Endothelial cell of umbilical vein (primary cell): Measurements from ENCODE around the gene ARHGAP32. TPM values are rescaled to one million over a fixed set of nuclear protein-coding genes. Genes with fewer than 3 reads are reported as not detected.

Experiments used
- BruUV-seq: library from RNA; stranded (reverse); fragments of 400-500 nt; replicated peaks from 2 replicates; lab custom pipeline; 2021; lab: Mats Ljungman, UMichigan
- CTCF ChIA-PET: fragments of 300-600, 350-600 bp; sonication (Branson Sonifier 250); formaldehyde crosslinking; loops from one replicate; lab custom pipeline; 2021; ENCODE audit warnings: antibody characterized with exemption, inconsistent platforms; lab: Charles Lee
- POLR2A ChIA-PET: fragments of 300-600, 350-600 bp; sonication (Branson Sonifier 250); formaldehyde crosslinking; loops from one replicate; lab custom pipeline; 2021; ENCODE audit warnings: antibody characterized with exemption, inconsistent platforms; lab: Charles Lee
- DNase-seq: peaks from one replicate; pipeline ENCODE4 v3.0.0-alpha.2; 2011; ENCODE audit warnings: low read depth, low spot score
- FAIRE-seq: peaks from 2 replicates; lab custom pipeline; 2011; peaks lifted over from hg19 to GRCh38; lab: Jason Lieb, UNC
- H2AFZ ChIP-seq: 2 replicates; pipeline ENCODE4 v1.6.0; 2012; ENCODE audit warnings: low read depth, low read length, control low read depth, inconsistent platforms
- H3K27ac ChIP-seq: 2 replicates; pipeline ENCODE4 v1.5.1; 2011; ENCODE audit warnings: low read depth, mild to moderate bottlenecking, control low read depth, low read length, moderate library complexity; ENCODE audit not compliant: insufficient read depth
- H3K27me3 ChIP-seq, 2 experiments: 2 replicates each; pipeline versions ENCODE4 v1.6.0 to v1.6.1; 2011; ENCODE audit warnings: low read length in 2 of 2, mixed read lengths in 1 of 2; ENCODE audit not compliant: control insufficient read depth in 2 of 2, insufficient read depth in 2 of 2
- H3K36me3 ChIP-seq, 2 experiments: 2 replicates in 1 of 2; 3 replicates in 1 of 2; pipeline ENCODE4 v1.5.1; 2011; ENCODE audit warnings: low read length in 2 of 2, mild to moderate bottlenecking in 1 of 2, moderate library complexity in 1 of 2; ENCODE audit not compliant: control insufficient read depth in 2 of 2, insufficient read depth in 2 of 2; ENCODE audit errors: extremely low read depth in 1 of 2
- H3K4me1 ChIP-seq: 3 replicates; pipeline ENCODE4 v1.5.1; 2011; ENCODE audit warnings: mild to moderate bottlenecking, low read length; ENCODE audit not compliant: control insufficient read depth, insufficient read depth; ENCODE audit errors: extremely low read depth
- H3K4me2 ChIP-seq: 2 replicates; pipeline ENCODE4 v1.6.1; 2011; ENCODE audit warnings: low read length, control low read depth, mixed read lengths; ENCODE audit not compliant: insufficient read depth
- H3K4me3 ChIP-seq, 3 experiments: fragments of 200-600 bp in 1 of 3; sonication (generic), shearing (Covaris generic) in 1 of 3; replicated peaks in 1 of 3; 2 replicates each; pipeline ENCODE4 v1.5.1; 2011 to 2016; ENCODE audit warnings: control low read depth in 3 of 3, low read length in 3 of 3, mild to moderate bottlenecking in 2 of 3, inconsistent platforms in 1 of 3, low read depth in 1 of 3, moderate library complexity in 1 of 3; ENCODE audit not compliant: insufficient read depth in 1 of 3
- H3K79me2 ChIP-seq: 2 replicates; pipeline ENCODE4 v1.6.0; 2012; ENCODE audit warnings: low read length, inconsistent platforms; ENCODE audit not compliant: control insufficient read depth, insufficient read depth
- H3K9ac ChIP-seq: replicated peaks from 2 replicates; pipeline ENCODE3; 2011; ENCODE audit warnings: low read length, control low read depth; ENCODE audit not compliant: insufficient read depth; ENCODE audit errors: extremely low read depth
- H3K9me1 ChIP-seq: replicated peaks from 3 replicates; pipeline ENCODE4 v1.6.0; 2011; ENCODE audit warnings: mild to moderate bottlenecking, low read length; ENCODE audit not compliant: control insufficient read depth, insufficient read depth; ENCODE audit errors: extremely low read depth
- H3K9me3 ChIP-seq: replicated peaks from 2 replicates; pipeline ENCODE4 v1.5.1; 2012; ENCODE audit warnings: low read length, inconsistent platforms; ENCODE audit not compliant: control insufficient read depth, insufficient read depth
- H4K20me1 ChIP-seq: replicated peaks from 2 replicates; pipeline ENCODE3; 2011; ENCODE audit warnings: mild to moderate bottlenecking, low read length; ENCODE audit not compliant: control insufficient read depth, insufficient read depth; ENCODE audit errors: extremely low read depth
- EZH2 ChIP-seq: IDR thresholded peaks from 2 replicates; pipeline ENCODE4 v1.6.1; 2012; ENCODE audit warnings: borderline replicate concordance, low read depth, mild to moderate bottlenecking, moderate library complexity, low read length, inconsistent platforms; ENCODE audit not compliant: severe bottlenecking
- FOS ChIP-seq: IDR thresholded peaks from 2 replicates; pipeline ENCODE4 v1.6.1; 2011; ENCODE audit warnings: mild to moderate bottlenecking, low read length, moderate library complexity, borderline replicate concordance; ENCODE audit not compliant: insufficient read depth
- GATA2 ChIP-seq: IDR thresholded peaks from 2 replicates; pipeline ENCODE4 v1.7.0; 2011; ENCODE audit warnings: low read depth, mild to moderate bottlenecking, moderate library complexity, mixed read lengths, low read length; ENCODE audit not compliant: insufficient read length, insufficient read depth
- JUN ChIP-seq: IDR thresholded peaks from 2 replicates; pipeline ENCODE4 v1.6.1; 2011; ENCODE audit warnings: borderline replicate concordance, low read depth; ENCODE audit not compliant: insufficient read length, insufficient read depth
- MYC ChIP-seq: IDR thresholded peaks from one replicate; pipeline ENCODE4 v1.6.1; 2011; ENCODE audit warnings: mild to moderate bottlenecking, low read depth, low read length
- POLR2A ChIP-seq: IDR thresholded peaks from 2 replicates; pipeline ENCODE4 v1.6.1; 2012; ENCODE audit warnings: low read depth, mild to moderate bottlenecking, control low read depth, low read length
- POLR2AphosphoS5 ChIP-seq: IDR thresholded peaks from 2 replicates; pipeline ENCODE4 v1.6.1; 2012; ENCODE audit warnings: low read depth, mild to moderate bottlenecking, control low read depth, low read length, moderate library complexity; ENCODE audit not compliant: insufficient read depth
- dilution Hi-C: fragments of 300-500 bp; cut with MboI; formaldehyde crosslinking; loops from one replicate; pipeline ENCODE4 v1.15.0; 2019; ENCODE audit warnings: low sequenced_read_pairs; ENCODE audit not compliant: extremely low pct_ligation_motif_present
- intact Hi-C: fragments of 100-400 bp; cut with micrococcal nuclease; formaldehyde crosslinking; loops from one replicate; pipeline ENCODE4 v1.10.0; 2022
- polyA plus RNA-seq, 4 experiments: library from polyadenylated mRNA; depleted of rRNA in 3 of 4; stranded (reverse) in 3 of 4; unstranded in 1 of 4; fragments of >200 nt; gene quantifications; 2 replicates each; pipeline versions ENCODE4 v1.2.1 to v1.2.3, GENCODE V29; 2011 to 2012; ENCODE audit warnings: missing spikeins in 1 of 4
- total RNA-seq: library from RNA; stranded (reverse); gene quantifications from 2 replicates; pipeline ENCODE4 v1.2.3, GENCODE V29; 2021
- TF ChIP-seq, protein P1 (sequence below): IDR thresholded peaks from 2 replicates; pipeline ENCODE4 v1.6.1; 2011; ENCODE audit not compliant: insufficient read depth, insufficient read length
- TF ChIP-seq, protein P2 (sequence below), 2 donors: IDR thresholded peaks; 1 replicate in 1 of 2; 2 replicates in 1 of 2; pipeline ENCODE4 v1.5.1; 2011; ENCODE audit warnings: low read length in 2 of 2, mild to moderate bottlenecking in 2 of 2, moderate library complexity in 2 of 2, control low read depth in 1 of 2, inconsistent platforms in 1 of 2, low read depth in 1 of 2; ENCODE audit not compliant: insufficient read depth in 1 of 2; ENCODE audit errors: extremely low read depth in 1 of 2

ARHGAP32 gene
- total and polyA plus RNA-seq, 2 donors (not counting 3 experiments of a cell fraction or from before 2014, with no cell fraction given) = 3.4 to 9.1 TPM

DNA sequence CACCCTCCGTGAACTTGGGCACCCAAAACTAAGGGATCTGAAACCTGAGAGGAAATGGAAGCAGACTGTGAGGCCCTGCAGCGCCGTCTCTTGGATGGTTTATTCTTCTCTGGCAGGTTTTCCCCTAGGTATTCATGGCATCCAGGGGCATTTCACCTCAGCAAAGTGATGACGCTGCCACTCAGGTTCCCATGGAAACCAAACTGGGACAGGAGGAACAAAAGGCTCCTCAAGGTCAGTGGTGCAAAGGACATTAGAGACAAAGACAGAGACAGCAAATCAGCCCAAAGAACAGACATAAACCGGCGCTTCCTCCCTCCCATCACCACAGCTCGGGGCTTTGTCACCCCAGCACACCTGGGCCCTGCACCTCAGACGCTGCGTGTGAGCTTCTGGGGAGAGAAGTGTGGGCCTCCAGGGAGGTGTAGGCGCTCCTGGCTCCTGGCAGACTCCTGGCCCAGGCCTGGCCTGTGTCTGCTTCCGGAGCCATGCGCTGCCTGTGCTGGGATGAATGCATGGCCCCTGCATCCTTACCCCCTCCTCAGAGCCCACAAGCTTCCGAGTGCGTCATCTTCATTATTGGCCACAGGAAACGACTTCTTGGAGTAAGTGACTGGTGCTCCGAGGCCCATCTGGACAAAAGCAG, 255.4 kb downstream of the ARHGAP32 start:
- H3K27ac ChIP-seq = no peak overlapping the region
- dilution Hi-C loops (no loop called here), intact Hi-C loops (no loop called here)
- no peaks in the 10 kb centered on the region for H3K4me1 ChIP-seq
- ChIA-PET CTCF (interaction anchor here (0.9 to 2.4 kb wide), 3 partner anchors 20 to 52 kb away, joined by 4 to 12 read pairs (median 7); no protein-coding TSS in a partner anchor), POLR2A (no interaction called here)
- H4K20me1 ChIP-seq = no peaks in the 10 kb centered on the region
- H3K9ac ChIP-seq = no peak overlapping the region
- no peak for TF ChIP-seq FOS
- no peak for TF ChIP-seq EZH2
- TF ChIP-seq POLR2AphosphoS5 = no peak
- TF ChIP-seq MYC = no peak
- no peak for TF ChIP-seq POLR2A
- TF ChIP-seq JUN = no peak
- TF ChIP-seq, protein P1, sequence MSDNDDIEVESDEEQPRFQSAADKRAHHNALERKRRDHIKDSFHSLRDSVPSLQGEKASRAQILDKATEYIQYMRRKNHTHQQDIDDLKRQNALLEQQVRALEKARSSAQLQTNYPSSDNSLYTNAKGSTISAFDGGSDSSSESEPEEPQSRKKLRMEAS = no peak
- no peak for TF ChIP-seq GATA2
- TF ChIP-seq, protein P2, sequence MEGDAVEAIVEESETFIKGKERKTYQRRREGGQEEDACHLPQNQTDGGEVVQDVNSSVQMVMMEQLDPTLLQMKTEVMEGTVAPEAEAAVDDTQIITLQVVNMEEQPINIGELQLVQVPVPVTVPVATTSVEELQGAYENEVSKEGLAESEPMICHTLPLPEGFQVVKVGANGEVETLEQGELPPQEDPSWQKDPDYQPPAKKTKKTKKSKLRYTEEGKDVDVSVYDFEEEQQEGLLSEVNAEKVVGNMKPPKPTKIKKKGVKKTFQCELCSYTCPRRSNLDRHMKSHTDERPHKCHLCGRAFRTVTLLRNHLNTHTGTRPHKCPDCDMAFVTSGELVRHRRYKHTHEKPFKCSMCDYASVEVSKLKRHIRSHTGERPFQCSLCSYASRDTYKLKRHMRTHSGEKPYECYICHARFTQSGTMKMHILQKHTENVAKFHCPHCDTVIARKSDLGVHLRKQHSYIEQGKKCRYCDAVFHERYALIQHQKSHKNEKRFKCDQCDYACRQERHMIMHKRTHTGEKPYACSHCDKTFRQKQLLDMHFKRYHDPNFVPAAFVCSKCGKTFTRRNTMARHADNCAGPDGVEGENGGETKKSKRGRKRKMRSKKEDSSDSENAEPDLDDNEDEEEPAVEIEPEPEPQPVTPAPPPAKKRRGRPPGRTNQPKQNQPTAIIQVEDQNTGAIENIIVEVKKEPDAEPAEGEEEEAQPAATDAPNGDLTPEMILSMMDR (IDR thresholded peaks at IDR 0.05; ENCODE audit: extremely low read depth in 1 of 2, insufficient read depth in 1 of 2, low read depth in 1 of 2, low read length in 2 of 2) = no peak
- H3K4me2 ChIP-seq = no peak overlapping the region
- no peaks in the 10 kb centered on the region for H3K9me3 ChIP-seq
- no peak for FAIRE-seq
- no peaks in the 10 kb centered on the region for H3K79me2 ChIP-seq
- BruUV-seq = no TSS peak
- H2AFZ ChIP-seq = no peak overlapping the region
- no peak for DNase-seq
- peaks cover 0 to 2% of the 10 kb centered on the region in 2 experiments for H3K27me3 ChIP-seq
- no peaks in the 10 kb centered on the region for H3K36me3 ChIP-seq
- no peak overlapping the region for H3K4me3 ChIP-seq
- H3K9me1 ChIP-seq = no peaks in the 10 kb centered on the region
